Caco-2 (cell line): ENCODE measurements around the gene PUSL1. TPM values are rescaled to one million over a fixed set of nuclear protein-coding genes. Genes with fewer than 3 reads are reported as not detected.

Experiments
- BruUV-seq: library from RNA; stranded (reverse); fragments of 400-500 nt; replicated peaks from 2 replicates; lab custom pipeline; 2021; lab: Mats Ljungman, UMichigan
- CTCF ChIA-PET: fragments of 300-600 bp; sonication (Branson Sonifier 250); formaldehyde crosslinking; loops from one replicate; lab custom pipeline; 2022; ENCODE audit warnings: antibody characterized with exemption; lab: Charles Lee
- POLR2A ChIA-PET: fragments of 300-600 bp; sonication (Branson Sonifier 250); formaldehyde crosslinking; loops from one replicate; lab custom pipeline; 2022; ENCODE audit warnings: antibody characterized with exemption; lab: Charles Lee
- DNase-seq, 2 experiments: peaks; one replicate each; pipeline versions ENCODE4 v3.0.0 to v3.0.0-alpha.2; 2020 to 2022
- H3K27me3 ChIP-seq: replicated peaks from 2 replicates; pipeline ENCODE4 v1.6.0; 2011; ENCODE audit warnings: low read length; ENCODE audit not compliant: control insufficient read depth, insufficient read depth
- H3K36me3 ChIP-seq: 2 replicates; pipeline ENCODE4 v1.5.1; 2011; ENCODE audit warnings: low read length; ENCODE audit not compliant: control insufficient read depth, insufficient read depth
- H3K4me1 ChIP-seq: fragments of 250-450 bp; sonication (Bioruptor Pico); 2 replicates; pipeline ENCODE4 v1.5.1; 2020; ENCODE audit warnings: mild to moderate bottlenecking
- H3K4me3 ChIP-seq: 2 replicates; pipeline ENCODE4 v1.5.1; 2011; ENCODE audit warnings: low read depth, mild to moderate bottlenecking, control low read depth, low read length
- H3K9me3 ChIP-seq: fragments of 250-450 bp; sonication (Bioruptor Pico); 2 replicates; pipeline ENCODE4 v1.5.1; 2020; ENCODE audit warnings: mild to moderate bottlenecking, moderate library complexity
- H3K27ac Mint-ChIP-seq: one replicate; pipeline ENCODE4 v1.8.0; 2022; ENCODE audit warnings: mixed read lengths; ENCODE audit not compliant: unreplicated experiment
- H3K27me3 Mint-ChIP-seq: one replicate; pipeline ENCODE4 v1.8.0; 2022; ENCODE audit warnings: mixed read lengths; ENCODE audit not compliant: insufficient read depth, unreplicated experiment
- H3K36me3 Mint-ChIP-seq: one replicate; pipeline ENCODE4 v1.8.0; 2022; ENCODE audit warnings: mild to moderate bottlenecking, mixed read lengths; ENCODE audit not compliant: insufficient read depth, unreplicated experiment
- H3K4me1 Mint-ChIP-seq: one replicate; pipeline ENCODE4 v1.8.0; 2022; ENCODE audit warnings: low read depth, mixed read lengths; ENCODE audit not compliant: unreplicated experiment
- H3K4me3 Mint-ChIP-seq: one replicate; pipeline ENCODE4 v1.8.0; 2022; ENCODE audit warnings: mild to moderate bottlenecking, moderate library complexity, mixed read lengths; ENCODE audit not compliant: unreplicated experiment
- H3K9me3 Mint-ChIP-seq: one replicate; pipeline ENCODE4 v1.8.0; 2022; ENCODE audit warnings: mixed read lengths; ENCODE audit not compliant: unreplicated experiment
- CTCF ChIP-seq, 2 experiments: fragments of 200-600 bp in 1 of 2; IDR thresholded peaks; 1 replicate in 1 of 2; 2 replicates in 1 of 2; pipeline versions ENCODE4 v1.5.1 to v1.8.0; 2011 to 2022; ENCODE audit warnings: antibody characterized with exemption in 1 of 2, control low read depth in 1 of 2, inconsistent platforms in 1 of 2, low read depth in 1 of 2, low read length in 1 of 2, mild to moderate bottlenecking in 1 of 2, moderate library complexity in 1 of 2; ENCODE audit not compliant: insufficient read depth in 1 of 2, severe bottlenecking in 1 of 2, unreplicated experiment in 1 of 2
- intact Hi-C: fragments of 100-400 bp; cut with micrococcal nuclease; formaldehyde crosslinking; loops from one replicate; pipeline ENCODE4 v1.10.0; 2022; ENCODE audit not compliant: unreplicated experiment
- total RNA-seq: library from RNA; stranded (reverse); gene quantifications from 2 replicates; pipeline ENCODE4 v1.2.3, GENCODE V29; 2022

The PUSL1 gene
- total RNA-seq, 1 experiment from 2014 or later: 43.8 TPM

GRCh38 chr1:1332774-1333480 is 24.5 kb downstream of the PUSL1 start:
- TF ChIP-seq CTCF (IDR thresholded peaks at IDR 0.05; ENCODE audit: insufficient read depth in 1 of 2, low read depth in 1 of 2, low read length in 1 of 2, severe bottlenecking in 1 of 2, unreplicated experiment in 1 of 2): no peak
- Mint-ChIP-seq H3K9me3 (no peaks in the 10 kb centered on the region), H3K27ac (no peak overlapping the region), H3K4me1 (no peaks in the 10 kb centered on the region), H3K36me3 (peaks cover 45% of the 10 kb centered on the region), H3K27me3 (no peaks in the 10 kb centered on the region), H3K4me3 (no peak overlapping the region)
- no peaks in the 10 kb centered on the region for H3K9me3 ChIP-seq
- CTCF ChIA-PET: no interaction called here
- POLR2A ChIA-PET: interaction anchor here (0.6 kb wide), 1 partner anchor 22 kb away, joined by 4 read pairs; no protein-coding TSS in a partner anchor
- no peaks in the 10 kb centered on the region for H3K36me3 ChIP-seq
- intact Hi-C loops: no loop called here
- H3K4me1 ChIP-seq: no peaks in the 10 kb centered on the region
- H3K4me3 ChIP-seq: no peak overlapping the region
- no peaks in the 10 kb centered on the region for H3K27me3 ChIP-seq
- no TSS peak for BruUV-seq
- DNase-seq: no peak

DNA sequence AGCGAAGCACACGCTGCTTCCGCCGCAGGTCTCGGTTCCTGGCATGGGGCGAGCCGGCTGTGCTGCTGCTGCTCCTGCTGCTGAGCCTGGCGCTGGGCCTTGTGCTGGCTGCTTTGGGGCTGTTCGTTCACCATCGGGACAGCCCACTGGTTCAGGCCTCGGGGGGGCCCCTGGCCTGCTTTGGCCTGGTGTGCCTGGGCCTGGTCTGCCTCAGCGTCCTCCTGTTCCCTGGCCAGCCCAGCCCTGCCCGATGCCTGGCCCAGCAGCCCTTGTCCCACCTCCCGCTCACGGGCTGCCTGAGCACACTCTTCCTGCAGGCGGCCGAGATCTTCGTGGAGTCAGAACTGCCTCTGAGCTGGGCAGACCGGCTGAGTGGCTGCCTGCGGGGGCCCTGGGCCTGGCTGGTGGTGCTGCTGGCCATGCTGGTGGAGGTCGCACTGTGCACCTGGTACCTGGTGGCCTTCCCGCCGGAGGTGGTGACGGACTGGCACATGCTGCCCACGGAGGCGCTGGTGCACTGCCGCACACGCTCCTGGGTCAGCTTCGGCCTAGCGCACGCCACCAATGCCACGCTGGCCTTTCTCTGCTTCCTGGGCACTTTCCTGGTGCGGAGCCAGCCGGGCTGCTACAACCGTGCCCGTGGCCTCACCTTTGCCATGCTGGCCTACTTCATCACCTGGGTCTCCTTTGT is 25.3 kb downstream of the PUSL1 start:
- no peak for TF ChIP-seq CTCF (IDR thresholded peaks at IDR 0.05; ENCODE audit: insufficient read depth in 1 of 2, low read depth in 1 of 2, low read length in 1 of 2, severe bottlenecking in 1 of 2, unreplicated experiment in 1 of 2)
- intact Hi-C loops: no loop called here
- Mint-ChIP-seq H3K9me3 (no peaks in the 10 kb centered on the region), H3K36me3 (peaks cover 43% of the 10 kb centered on the region), H3K4me1 (no peaks in the 10 kb centered on the region), H3K4me3 (no peak overlapping the region), H3K27me3 (no peaks in the 10 kb centered on the region), H3K27ac (no peak overlapping the region)
- Histone ChIP-seq H3K9me3 (no peaks in the 10 kb centered on the region), H3K27me3 (no peaks in the 10 kb centered on the region), H3K4me3 (no peak overlapping the region), H3K4me1 (no peaks in the 10 kb centered on the region), H3K36me3 (no peaks in the 10 kb centered on the region)
- ChIA-PET CTCF (no interaction called here), POLR2A (no interaction called here)
- BruUV-seq: no TSS peak
- DNase-seq: no peak

- Histone ChIP-seq H3K9me3 (no peaks in the 10 kb centered on the region), H3K27me3 (no peaks in the 10 kb centered on the region), H3K4me3 (no peak overlapping the region), H3K4me1 (no peaks in the 10 kb centered on the region), H3K36me3 (no peaks in the 10 kb centered on the region)
- Mint-ChIP-seq H3K9me3 (no peaks in the 10 kb centered on the region), H3K4me3 (no peak overlapping the region), H3K27me3 (no peaks in the 10 kb centered on the region), H3K4me1 (no peaks in the 10 kb centered on the region), H3K36me3 (peaks cover 39% of the 10 kb centered on the region), H3K27ac (no peak overlapping the region)
- POLR2A ChIA-PET: no interaction called here
- BruUV-seq: no TSS peak
- no peak for DNase-seq
- intact Hi-C loops: no loop called here
- no peak for TF ChIP-seq CTCF (IDR thresholded peaks at IDR 0.05; ENCODE audit: insufficient read depth in 1 of 2, low read depth in 1 of 2, low read length in 1 of 2, severe bottlenecking in 1 of 2, unreplicated experiment in 1 of 2)
- CTCF ChIA-PET: no interaction called here
Observed at GRCh38 chr1:1334835-1335234, 26.4 kb downstream of the PUSL1 start.
